Fibroblast of villous mesenchyme (primary cell): Measurements from ENCODE around the gene ATG10. TPM values are rescaled to one million over a fixed set of nuclear protein-coding genes. Genes with fewer than 3 reads are reported as not detected.
"Not testable (repeated sequence)": the region's sequence is repeated elsewhere in the genome, so short reads cannot be mapped to it uniquely, and the experiment has no call there.

Source experiments
- DNase-seq: peaks from one replicate; pipeline ENCODE4 v3.0.0-alpha.2; 2010; ENCODE audit warnings: low read depth
- H3K4me3 ChIP-seq: 2 replicates; pipeline ENCODE4 v1.5.1; 2011; ENCODE audit warnings: low read depth, mild to moderate bottlenecking, low read length
- total RNA-seq: library from RNA; depleted of rRNA; stranded (reverse); fragments of >200 nt; gene quantifications from 2 replicates; pipeline ENCODE4 v1.2.3, GENCODE V29; 2012
- TF ChIP-seq, protein P1 (sequence below): IDR thresholded peaks from 2 replicates; pipeline ENCODE4 v1.5.1; 2012; ENCODE audit warnings: low read depth, mild to moderate bottlenecking, low read length; ENCODE audit not compliant: insufficient read depth

ATG10 gene
- total RNA-seq, 1 donor, result 9.1 TPM

DNA sequence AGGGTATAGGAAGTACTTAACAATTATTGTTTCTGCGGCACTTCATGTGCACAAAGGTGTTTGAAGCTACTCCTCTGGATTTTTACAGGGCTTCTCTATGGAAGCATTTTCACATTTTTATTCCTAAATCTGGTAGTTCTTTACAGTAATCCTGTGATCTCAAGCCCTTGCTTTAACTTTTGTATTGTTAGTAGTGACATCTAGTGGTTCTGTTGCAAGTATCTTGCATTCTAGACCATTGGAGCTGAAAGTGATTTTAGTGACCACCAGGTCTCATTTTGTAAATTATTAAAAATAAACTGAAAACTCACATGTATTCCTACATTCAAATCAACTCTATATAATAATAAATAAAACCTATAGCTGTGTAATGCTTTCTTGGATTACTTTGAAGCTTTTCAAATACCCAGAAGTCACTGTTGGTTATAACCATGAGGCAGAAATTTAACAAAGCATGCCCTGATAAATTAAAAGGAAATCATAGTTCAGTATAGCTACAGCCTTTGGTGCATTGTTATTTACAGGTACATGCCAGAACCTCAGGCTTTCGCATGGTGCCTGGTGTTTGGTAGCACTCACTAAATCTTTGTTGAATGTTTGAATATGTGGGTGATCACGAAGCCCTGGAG is 287.5 kb downstream of the ATG10 start:
- no peak overlapping the region for H3K4me3 ChIP-seq
- peak; percentile 34 for DNase-seq
- TF ChIP-seq, protein P1, sequence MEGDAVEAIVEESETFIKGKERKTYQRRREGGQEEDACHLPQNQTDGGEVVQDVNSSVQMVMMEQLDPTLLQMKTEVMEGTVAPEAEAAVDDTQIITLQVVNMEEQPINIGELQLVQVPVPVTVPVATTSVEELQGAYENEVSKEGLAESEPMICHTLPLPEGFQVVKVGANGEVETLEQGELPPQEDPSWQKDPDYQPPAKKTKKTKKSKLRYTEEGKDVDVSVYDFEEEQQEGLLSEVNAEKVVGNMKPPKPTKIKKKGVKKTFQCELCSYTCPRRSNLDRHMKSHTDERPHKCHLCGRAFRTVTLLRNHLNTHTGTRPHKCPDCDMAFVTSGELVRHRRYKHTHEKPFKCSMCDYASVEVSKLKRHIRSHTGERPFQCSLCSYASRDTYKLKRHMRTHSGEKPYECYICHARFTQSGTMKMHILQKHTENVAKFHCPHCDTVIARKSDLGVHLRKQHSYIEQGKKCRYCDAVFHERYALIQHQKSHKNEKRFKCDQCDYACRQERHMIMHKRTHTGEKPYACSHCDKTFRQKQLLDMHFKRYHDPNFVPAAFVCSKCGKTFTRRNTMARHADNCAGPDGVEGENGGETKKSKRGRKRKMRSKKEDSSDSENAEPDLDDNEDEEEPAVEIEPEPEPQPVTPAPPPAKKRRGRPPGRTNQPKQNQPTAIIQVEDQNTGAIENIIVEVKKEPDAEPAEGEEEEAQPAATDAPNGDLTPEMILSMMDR, result peak; percentile 38

DNA sequence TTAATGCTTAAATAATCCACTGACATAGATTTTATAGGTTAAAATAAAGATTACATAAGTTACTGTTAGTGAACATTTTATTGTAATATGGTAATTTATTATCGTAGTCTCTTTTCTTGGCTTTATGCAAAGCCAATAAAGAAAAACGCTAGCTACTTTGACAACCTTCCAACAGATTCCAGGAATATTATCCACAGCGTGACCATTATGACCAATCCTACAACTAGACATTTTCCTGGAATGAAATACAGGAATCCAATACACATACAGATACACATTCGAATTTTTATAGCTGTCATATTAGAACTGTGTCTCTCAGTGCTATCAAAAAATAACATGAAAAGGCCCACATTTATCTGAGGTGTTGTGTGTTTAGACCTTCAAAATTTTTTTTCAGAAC is 293.2 kb downstream of the ATG10 start:
- DNase-seq, result no peak

DNA sequence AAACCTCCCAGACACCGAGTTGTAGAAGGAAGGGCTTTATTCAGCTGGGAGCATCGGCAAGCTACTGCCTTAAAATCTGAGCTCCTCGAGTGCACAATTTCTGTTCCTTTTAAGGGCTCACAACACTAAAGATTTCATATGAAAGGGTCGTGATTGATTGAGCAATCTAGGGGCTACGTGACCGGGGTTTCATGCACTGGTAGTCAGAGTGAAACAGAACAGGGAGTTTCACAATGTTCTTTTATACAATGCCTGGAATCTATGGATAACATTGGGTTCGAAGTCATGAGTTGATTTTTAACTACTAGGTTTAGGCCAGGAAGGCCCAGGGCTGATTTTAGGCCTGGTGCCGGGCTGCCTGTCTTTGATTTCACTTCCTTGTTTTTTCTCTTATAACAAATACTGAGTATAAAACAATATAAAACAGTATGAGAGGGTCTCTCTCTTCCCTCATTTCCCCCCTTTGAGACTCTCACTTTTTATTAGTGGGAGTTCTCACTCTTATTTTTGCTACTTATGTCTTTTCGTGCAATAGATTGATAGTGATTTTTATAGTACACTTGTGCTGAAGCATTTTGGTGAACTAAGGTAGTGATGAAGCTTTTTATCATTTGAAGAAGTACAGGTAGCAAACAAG is 295.6 kb downstream of the ATG10 start:
- not testable (repeated sequence) for H3K4me3 ChIP-seq, DNase-seq

More for the DNA sequence above, 293.2 kb downstream of the ATG10 start:
- no peak overlapping the region for H3K4me3 ChIP-seq
- TF ChIP-seq, protein P1, result no peak

DNA sequence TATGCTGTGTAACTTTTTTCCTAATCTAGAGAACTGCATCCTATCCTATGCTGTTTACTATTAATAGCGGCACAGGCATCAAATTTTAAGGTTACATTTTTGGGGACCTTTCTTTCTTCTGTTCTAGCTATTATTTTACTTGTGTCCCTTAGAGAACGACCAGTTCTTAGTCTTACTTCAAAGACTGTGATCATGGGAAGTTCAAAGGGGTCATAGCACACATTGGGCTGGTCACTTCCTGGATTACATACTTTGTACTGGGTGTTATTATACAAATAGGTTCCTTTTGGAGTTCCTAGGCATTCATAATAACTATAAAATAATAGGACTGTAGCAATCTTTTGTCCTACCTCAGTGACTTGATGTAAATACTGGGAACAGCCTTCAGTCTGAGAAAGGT is 297.5 kb downstream of the ATG10 start:
- DNase-seq, result not testable (repeated sequence)

DNA sequence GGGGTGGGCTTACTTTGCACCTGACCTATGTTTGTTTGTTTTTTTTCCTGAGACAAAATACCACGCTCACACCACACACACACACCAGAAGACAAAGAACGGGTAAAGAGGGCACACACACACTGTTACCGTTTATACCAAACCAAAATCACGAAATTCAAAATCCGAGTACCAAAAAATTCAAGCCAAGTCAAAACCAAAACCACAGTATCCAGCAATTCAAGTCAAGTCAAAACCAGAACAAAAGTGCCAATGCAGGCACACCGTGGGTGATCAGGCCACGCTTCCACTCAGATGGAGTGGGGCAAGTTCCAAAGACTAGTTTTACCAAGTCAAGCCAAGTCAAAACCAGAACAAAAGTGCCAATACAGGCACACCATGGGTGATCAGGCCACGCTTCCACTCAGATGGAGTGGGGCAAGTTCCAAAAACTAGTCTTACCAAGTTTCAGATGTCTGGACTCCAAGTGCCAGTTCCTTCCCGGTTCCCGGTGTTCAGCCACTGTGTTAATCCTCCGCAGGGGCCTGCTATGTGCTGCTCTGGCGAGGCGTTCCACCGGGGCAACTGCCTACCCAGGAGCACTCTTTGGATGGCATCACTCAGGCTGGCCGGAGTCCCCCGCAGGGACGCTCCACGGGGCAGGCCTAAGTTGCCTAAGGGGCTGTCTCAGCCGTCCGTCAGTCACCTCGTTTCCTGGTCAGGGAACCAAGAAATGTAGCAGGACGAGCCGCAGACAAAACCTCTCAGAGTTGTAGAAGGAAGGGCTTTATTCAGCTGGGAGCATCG is 300.9 kb downstream of the ATG10 start:
- not testable (repeated sequence) for DNase-seq, H3K4me3 ChIP-seq

More for the DNA sequence above, 297.5 kb downstream of the ATG10 start:
- H3K4me3 ChIP-seq, result not testable (repeated sequence)

DNA sequence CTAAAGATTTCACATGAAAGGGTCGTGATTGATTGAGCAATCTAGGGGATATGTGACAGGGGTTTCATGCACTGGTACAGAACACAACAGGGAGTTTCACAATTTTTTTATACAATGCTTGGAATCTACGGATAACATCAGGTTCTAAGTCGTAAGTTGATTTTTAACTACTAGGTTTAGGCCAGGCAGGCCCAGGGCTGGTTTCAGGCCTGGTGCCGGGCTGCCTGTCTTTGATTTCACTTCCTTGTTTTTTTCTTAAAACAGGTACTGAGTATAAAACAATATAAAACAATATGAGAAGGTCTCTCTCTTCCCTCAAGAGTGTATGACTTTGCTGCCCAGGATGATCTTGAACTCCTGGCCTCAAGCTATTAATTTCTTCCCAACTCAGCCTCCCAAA is 301.6 kb downstream of the ATG10 start:
- H3K4me3 ChIP-seq, DNase-seq: not testable (repeated sequence)

DNA sequence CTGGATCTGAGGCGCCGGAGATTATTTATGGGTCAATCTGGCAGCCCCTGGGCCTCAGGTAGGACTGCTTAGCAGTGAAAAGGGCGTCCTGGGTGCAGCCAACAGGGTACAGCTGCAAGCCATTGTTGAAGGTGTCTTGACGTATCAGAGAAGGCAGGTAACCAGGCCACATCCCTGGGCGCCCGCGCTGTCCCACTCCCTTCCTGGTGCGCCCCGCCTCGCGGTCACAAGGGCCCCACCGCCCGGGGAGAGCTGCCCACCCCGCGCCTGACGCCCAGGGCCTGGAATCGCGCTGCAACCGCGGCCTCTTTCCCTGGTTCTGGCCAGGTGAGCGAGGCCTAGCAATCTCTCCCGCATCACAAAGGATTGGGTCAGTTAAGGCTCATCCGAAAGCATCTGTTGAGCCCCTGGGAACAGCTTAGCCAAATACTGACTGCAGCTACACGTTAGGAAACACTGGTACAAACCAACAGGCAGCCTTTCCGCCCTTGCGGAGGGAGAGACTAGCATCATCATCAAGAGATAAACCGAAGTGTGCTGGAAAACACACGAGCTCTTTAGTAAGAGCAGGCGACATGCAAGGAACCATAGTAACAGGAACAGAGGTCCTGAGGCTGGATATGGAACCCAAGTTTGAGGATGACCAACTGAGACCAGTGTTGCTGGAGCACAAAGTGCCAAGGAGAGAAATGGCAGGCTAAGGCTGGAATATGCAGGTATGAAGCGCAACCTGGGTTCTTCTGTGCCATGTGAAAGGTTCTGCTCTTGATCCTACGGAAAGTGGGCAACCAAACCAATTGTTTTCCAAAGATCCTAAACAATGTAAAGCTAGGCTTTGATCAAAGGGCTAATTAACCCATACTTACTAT is 302.8 kb downstream of the ATG10 start:
- no peak overlapping the region for H3K4me3 ChIP-seq
- no peak for DNase-seq
- TF ChIP-seq, protein P1, result no peak

DNA sequence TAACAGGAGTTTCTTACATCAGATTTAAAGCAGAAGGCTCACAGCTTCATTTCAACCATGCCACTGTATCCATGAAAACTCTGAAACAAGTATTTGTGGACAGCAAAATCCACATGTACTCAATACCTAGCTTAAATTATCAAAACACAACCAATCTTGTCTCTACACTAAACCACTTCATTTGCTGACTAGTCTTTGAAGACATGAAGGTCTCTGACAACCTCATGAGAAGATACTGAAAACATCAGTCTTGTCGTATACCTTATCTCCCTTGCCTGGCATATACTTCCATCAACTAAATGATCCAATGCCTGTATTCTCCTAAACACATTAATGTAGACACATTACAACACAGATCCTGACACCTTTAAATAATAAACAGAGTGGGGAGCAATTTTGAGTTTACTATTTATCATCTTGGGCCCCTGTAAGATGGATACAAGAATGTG is 303.4 kb downstream of the ATG10 start:
- no peak overlapping the region for H3K4me3 ChIP-seq
- no peak for DNase-seq
- TF ChIP-seq, protein P1, result no peak
